Measurements from ENCODE around the gene SLC39A11.

SLC39A11 gene

GRCh38 chr17:72863526-72864211, 228.8 kb downstream of the SLC39A11 start:
- H3K4me3 ChIP-seq (ENCODE audit: low read length): no peak overlapping the region
- TF ChIP-seq, protein P1, sequence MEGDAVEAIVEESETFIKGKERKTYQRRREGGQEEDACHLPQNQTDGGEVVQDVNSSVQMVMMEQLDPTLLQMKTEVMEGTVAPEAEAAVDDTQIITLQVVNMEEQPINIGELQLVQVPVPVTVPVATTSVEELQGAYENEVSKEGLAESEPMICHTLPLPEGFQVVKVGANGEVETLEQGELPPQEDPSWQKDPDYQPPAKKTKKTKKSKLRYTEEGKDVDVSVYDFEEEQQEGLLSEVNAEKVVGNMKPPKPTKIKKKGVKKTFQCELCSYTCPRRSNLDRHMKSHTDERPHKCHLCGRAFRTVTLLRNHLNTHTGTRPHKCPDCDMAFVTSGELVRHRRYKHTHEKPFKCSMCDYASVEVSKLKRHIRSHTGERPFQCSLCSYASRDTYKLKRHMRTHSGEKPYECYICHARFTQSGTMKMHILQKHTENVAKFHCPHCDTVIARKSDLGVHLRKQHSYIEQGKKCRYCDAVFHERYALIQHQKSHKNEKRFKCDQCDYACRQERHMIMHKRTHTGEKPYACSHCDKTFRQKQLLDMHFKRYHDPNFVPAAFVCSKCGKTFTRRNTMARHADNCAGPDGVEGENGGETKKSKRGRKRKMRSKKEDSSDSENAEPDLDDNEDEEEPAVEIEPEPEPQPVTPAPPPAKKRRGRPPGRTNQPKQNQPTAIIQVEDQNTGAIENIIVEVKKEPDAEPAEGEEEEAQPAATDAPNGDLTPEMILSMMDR (conservative IDR thresholded peaks at IDR 0.05; ENCODE audit: low read length): no peak
- DNase-seq (ENCODE audit: low read depth): no peak

DNA sequence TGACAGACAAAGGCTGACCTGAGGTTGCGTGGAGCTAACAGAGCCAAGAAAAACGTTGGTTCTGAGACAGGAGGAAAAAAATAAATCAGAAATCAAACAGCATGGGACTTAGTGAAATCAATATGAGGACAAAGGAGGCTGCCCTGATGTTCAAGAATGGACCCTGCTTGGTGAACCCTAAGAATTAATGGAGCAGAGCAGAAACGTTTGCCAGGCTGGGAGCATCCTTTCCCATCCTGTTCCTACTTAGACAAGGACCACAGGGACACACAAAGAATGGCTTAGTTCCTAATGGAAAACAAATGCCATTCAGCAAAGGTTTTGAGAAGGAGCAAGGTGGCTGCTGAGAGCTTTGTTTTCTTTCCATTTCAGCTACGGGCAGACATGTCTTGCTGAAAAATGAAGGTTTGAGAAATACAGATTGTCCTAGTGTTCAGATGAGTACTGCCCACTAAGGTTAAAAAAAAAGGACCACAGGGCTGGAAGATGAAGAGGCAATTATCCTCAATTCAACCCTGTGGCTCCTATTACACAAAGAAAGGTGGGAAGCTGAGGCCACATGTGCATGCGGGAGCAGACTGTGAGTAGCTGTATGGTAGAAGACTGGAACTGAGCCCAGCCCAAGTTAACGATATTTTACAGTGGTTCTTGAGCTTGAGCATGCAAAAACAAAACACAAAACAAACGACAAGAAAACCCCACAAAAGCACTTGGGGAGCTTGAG, 230.1 kb downstream of the SLC39A11 start:
- H3K4me3 ChIP-seq (ENCODE audit: low read length): no peak overlapping the region
- no peak for DNase-seq (ENCODE audit: low read depth)
- TF ChIP-seq, protein P1 (conservative IDR thresholded peaks at IDR 0.05; ENCODE audit: low read length): no peak

GRCh38 chr17:72861811-72862210, 230.7 kb downstream of the SLC39A11 start:
- no peak overlapping the region for H3K4me3 ChIP-seq (ENCODE audit: low read length)
- DNase-seq (ENCODE audit: low read depth): no peak
- TF ChIP-seq, protein P1 (conservative IDR thresholded peaks at IDR 0.05; ENCODE audit: low read length): no peak

GRCh38 chr17:72860778-72861177, 231.7 kb downstream of the SLC39A11 start:
- TF ChIP-seq, protein P1 (conservative IDR thresholded peaks at IDR 0.05; ENCODE audit: low read length): no peak
- DNase-seq (ENCODE audit: low read depth): no peak
- H3K4me3 ChIP-seq (ENCODE audit: low read length): no peak overlapping the region

DNA sequence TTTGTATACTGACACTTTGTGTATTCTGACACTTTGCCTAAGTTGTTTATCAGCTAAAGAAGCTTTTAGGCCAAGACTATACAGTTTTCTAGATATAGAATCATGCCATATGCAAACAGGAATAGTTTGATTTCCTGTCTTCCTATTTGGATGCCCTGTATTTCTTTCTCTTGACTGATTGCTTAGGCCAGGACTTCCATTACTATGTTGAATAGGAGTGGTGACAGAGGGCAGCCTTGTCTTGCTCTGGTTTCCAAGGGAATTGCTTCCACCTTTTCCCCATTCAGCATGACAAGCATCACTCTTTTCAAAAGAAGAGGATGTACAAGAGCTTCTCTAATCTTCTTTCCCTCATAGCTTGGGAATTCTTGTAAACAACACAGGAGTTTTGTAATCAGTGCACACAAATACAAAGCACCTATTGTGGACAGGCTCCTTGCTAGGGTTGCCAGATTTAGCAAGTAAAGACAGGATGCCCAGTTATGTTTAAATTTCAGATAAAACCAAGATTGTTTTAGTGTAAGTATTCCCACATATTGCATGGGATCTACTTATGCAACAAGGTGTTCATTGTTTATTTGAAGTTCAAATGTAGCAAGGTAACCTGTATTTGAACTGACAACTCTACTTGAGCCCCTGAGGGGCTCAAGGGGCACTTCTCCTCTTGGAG, 233.5 kb downstream of the SLC39A11 start:
- TF ChIP-seq, protein P1 (conservative IDR thresholded peaks at IDR 0.05; ENCODE audit: low read length): no peak
- H3K4me3 ChIP-seq (ENCODE audit: low read length): no peak overlapping the region
- no peak for DNase-seq (ENCODE audit: low read depth)

GRCh38 chr17:72853440-72854415, 238.8 kb downstream of the SLC39A11 start:
- H3K4me3 ChIP-seq (ENCODE audit: low read length): no peak overlapping the region
- TF ChIP-seq, protein P1 (conservative IDR thresholded peaks at IDR 0.05; ENCODE audit: low read length): no peak
- DNase-seq (ENCODE audit: low read depth): no peak
